Esophagus squamous epithelium (tissue), 5 donors: Measurements from ENCODE around the gene NKD2. TPM values are rescaled to one million over a fixed set of nuclear protein-coding genes. Genes with fewer than 3 reads are reported as not detected.

ENCODE experiments used
- DNase-seq: peaks from one replicate; lab custom pipeline; 2025; lab: John Stamatoyannopoulos, UW
- H3K27ac ChIP-seq, 4 donors: fragments of 200-600 bp; sonication (generic); one replicate each; pipeline ENCODE4 v1.5.1; 2016 to 2019; ENCODE audit warnings: mild to moderate bottlenecking in 1 of 4
- H3K27me3 ChIP-seq, 4 donors: fragments of 200-600 bp; sonication (generic); 1 replicate in 3 of 4; 2 replicates in 1 of 4; pipeline versions ENCODE4 v1.5.1 to v1.6.0; 2017 to 2021; ENCODE audit warnings: antibody characterized with exemption in 1 of 4
- H3K36me3 ChIP-seq, 3 donors: fragments of 200-600 bp; sonication (generic); one replicate each; pipeline ENCODE4 v1.5.1; 2016 to 2019
- H3K4me1 ChIP-seq, 3 donors: fragments of 200-600 bp; sonication (generic); one replicate each; pipeline ENCODE4 v1.5.1; 2017 to 2019
- H3K4me3 ChIP-seq, 4 donors: fragments of 200-600 bp; sonication (generic); 1 replicate in 3 of 4; 2 replicates in 1 of 4; pipeline ENCODE4 v1.5.1; 2016 to 2019; ENCODE audit warnings: mild to moderate bottlenecking in 2 of 4, moderate library complexity in 1 of 4
- H3K9me3 ChIP-seq, 3 donors: fragments of 200-600 bp; sonication (generic); one replicate each; pipeline ENCODE4 v1.5.1; 2016 to 2019
- CTCF ChIP-seq, 6 experiments: fragments of 450-650 bp in 4 of 6; fragments of 200-600 bp in 2 of 6; sonication (generic) in 2 of 6; IDR thresholded peaks; one replicate each; pipeline ENCODE4 v1.5.1; 2016 to 2019; ENCODE audit warnings: antibody characterized with exemption in 6 of 6, mild to moderate bottlenecking in 4 of 6, moderate library complexity in 4 of 6
- POLR2A ChIP-seq, 4 donors: fragments of 450-650 bp; IDR thresholded peaks; one replicate each; pipeline ENCODE4 v1.6.1; 2017; ENCODE audit warnings: antibody characterized with exemption in 4 of 4, mild to moderate bottlenecking in 4 of 4, moderate library complexity in 3 of 4
- WGBS, 2 donors: methylation state at CpG; one replicate each; pipeline ENCODE4 v1.1.5; 2018; 5-methylcytosine and 5-hydroxymethylcytosine counted together
- intact Hi-C: fragments of 100-400 bp; cut with DNase I; formaldehyde crosslinking; loops from one replicate; pipeline ENCODE4 v1.15.0; 2022
- total RNA-seq, 4 donors: library from RNA; depleted of rRNA; stranded (reverse); fragments of >200 nt; gene quantifications; one replicate each; pipeline ENCODE4 v1.1.0, GENCODE V29; 2016
- donor health status: DM: yes; HTN: yes; CAD: no.

NKD2 gene
- total RNA-seq, 4 donors from 2014 or later, result 1.2 to 11.3 (median 1.5) TPM

- no peaks in the 10 kb centered on the region for H3K9me3 ChIP-seq
- intact Hi-C loops, result no loop called here
- no peak overlapping the region for H3K4me3 ChIP-seq
- peaks cover 0 to 51% (median 12%) of the 10 kb centered on the region in 3 donors for H3K4me1 ChIP-seq
- no peak overlapping the region for H3K27ac ChIP-seq
- no peaks in the 10 kb centered on the region for H3K36me3 ChIP-seq
- TF ChIP-seq POLR2A (IDR thresholded peaks at IDR 0.05), result no peak
- no peak for TF ChIP-seq CTCF (IDR thresholded peaks at IDR 0.05)
- 35 to 47% methylated on average over 3 to 13 of the region's 17 CpGs for WGBS, 2 donors
- no peak for DNase-seq
- peaks cover 0 to 82% (median 3%) of the 10 kb centered on the region in 4 donors for H3K27me3 ChIP-seq
Measured at GRCh38 chr5:1014781-1015221, 6.2 kb downstream of the NKD2 start.

- WGBS, 2 donors, result 49 to 62% methylated on average over 6 to 9 of the region's 10 CpGs
- TF ChIP-seq CTCF (IDR thresholded peaks at IDR 0.05), result no peak
- TF ChIP-seq POLR2A (IDR thresholded peaks at IDR 0.05), result no peak
- intact Hi-C loops, result no loop called here
- Histone ChIP-seq H3K27ac (peak overlapping the region in 1 of 4 donors; percentile 25), H3K4me3 (no peak overlapping the region), H3K27me3 (peaks cover 0 to 75% (median 0%) of the 10 kb centered on the region in 4 donors), H3K36me3 (no peaks in the 10 kb centered on the region), H3K9me3 (no peaks in the 10 kb centered on the region), H3K4me1 (peaks cover 0 to 44% (median 9%) of the 10 kb centered on the region in 3 donors)
- DNase-seq, result no peak
Measured at GRCh38 chr5:1015507-1015906, 6.9 kb downstream of the NKD2 start.

- no peak for DNase-seq
- H3K4me3 ChIP-seq, result no peak overlapping the region
- peaks cover 0 to 69% (median 0%) of the 10 kb centered on the region in 4 donors for H3K27me3 ChIP-seq
- intact Hi-C loops, result no loop called here
- TF ChIP-seq POLR2A (IDR thresholded peaks at IDR 0.05) (no peak), CTCF (IDR thresholded peaks at IDR 0.05) (no peak)
- peak overlapping the region in 1 of 4 donors; percentile 25 for H3K27ac ChIP-seq
- no peaks in the 10 kb centered on the region for H3K36me3 ChIP-seq
- H3K4me1 ChIP-seq, result peaks cover 0 to 39% (median 6%) of the 10 kb centered on the region in 3 donors
- H3K9me3 ChIP-seq, result no peaks in the 10 kb centered on the region
- 44% methylated on average over 7 to 13 of the region's 19 CpGs for WGBS, 2 donors
Measured at GRCh38 chr5:1016036-1016435, 7.4 kb downstream of the NKD2 start.

DNA sequence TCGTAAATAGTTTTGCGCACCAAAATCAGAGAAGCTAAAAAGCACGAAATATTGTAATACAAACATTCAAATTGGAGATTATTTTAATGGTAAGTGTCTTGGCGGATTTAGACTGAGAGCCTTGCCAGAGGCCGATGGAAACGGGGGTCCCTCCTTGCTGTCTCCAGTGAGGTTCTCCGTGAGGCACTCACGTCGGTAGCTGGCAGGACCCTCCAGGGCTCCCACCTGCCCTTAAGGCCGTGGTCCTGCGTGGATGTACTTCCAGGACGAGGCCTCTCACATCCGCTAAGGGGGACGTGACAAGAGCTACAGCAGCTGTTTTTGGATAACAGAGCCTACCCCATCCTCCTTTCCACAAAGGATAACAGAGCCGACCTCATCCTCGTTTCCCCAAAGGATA is 7.9 kb downstream of the NKD2 start:
- TF ChIP-seq POLR2A (IDR thresholded peaks at IDR 0.05), result no peak
- TF ChIP-seq CTCF (IDR thresholded peaks at IDR 0.05), result no peak
- H3K27me3 ChIP-seq, result peaks cover 0 to 65% (median 0%) of the 10 kb centered on the region in 4 donors
- WGBS, 2 donors, result 44 to 56% methylated on average over 13 to 14 of the region's 16 CpGs
- no peak overlapping the region for H3K27ac ChIP-seq
- no peak overlapping the region for H3K4me3 ChIP-seq
- no peaks in the 10 kb centered on the region for H3K9me3 ChIP-seq
- H3K36me3 ChIP-seq, result no peaks in the 10 kb centered on the region
- peaks cover 0 to 36% (median 6%) of the 10 kb centered on the region in 3 donors for H3K4me1 ChIP-seq
- DNase-seq, result no peak
- intact Hi-C loops, result no loop called here

DNA sequence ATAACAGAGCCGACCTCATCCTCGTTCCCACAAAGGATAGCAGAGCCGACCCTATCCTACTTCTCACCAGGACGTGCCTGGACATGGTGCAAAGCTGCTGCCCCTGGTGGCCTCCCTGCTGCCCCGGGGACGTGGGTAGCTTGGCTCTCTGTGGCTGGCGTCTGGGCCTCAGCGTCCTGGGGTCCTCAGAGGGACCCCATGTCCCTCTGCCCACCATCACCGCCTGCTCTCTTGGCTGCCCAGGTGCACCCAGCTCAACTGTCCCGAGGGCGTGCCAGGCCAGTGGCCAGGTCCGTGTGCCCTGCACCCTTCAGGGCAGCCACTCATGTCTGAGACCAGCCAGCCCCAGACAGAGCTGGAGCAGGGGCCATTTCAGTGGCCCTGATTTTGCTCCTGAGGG is 8.5 kb downstream of the NKD2 start:
- TF ChIP-seq POLR2A (IDR thresholded peaks at IDR 0.05) (no peak), CTCF (IDR thresholded peaks at IDR 0.05) (no peak)
- H3K4me1 ChIP-seq, result peaks cover 0 to 36% (median 6%) of the 10 kb centered on the region in 3 donors
- H3K4me3 ChIP-seq, result no peak overlapping the region
- H3K27ac ChIP-seq, result no peak overlapping the region
- no peak for DNase-seq
- intact Hi-C loops, result no loop called here
- WGBS, 2 donors, result 40 to 75% methylated on average over 1 to 9 of the region's 12 CpGs
- peaks cover 0 to 59% (median 0%) of the 10 kb centered on the region in 4 donors for H3K27me3 ChIP-seq
- H3K9me3 ChIP-seq, result no peaks in the 10 kb centered on the region
- no peaks in the 10 kb centered on the region for H3K36me3 ChIP-seq
